ENCODE measurements around the gene PFN3.

PFN3 gene

DNA sequence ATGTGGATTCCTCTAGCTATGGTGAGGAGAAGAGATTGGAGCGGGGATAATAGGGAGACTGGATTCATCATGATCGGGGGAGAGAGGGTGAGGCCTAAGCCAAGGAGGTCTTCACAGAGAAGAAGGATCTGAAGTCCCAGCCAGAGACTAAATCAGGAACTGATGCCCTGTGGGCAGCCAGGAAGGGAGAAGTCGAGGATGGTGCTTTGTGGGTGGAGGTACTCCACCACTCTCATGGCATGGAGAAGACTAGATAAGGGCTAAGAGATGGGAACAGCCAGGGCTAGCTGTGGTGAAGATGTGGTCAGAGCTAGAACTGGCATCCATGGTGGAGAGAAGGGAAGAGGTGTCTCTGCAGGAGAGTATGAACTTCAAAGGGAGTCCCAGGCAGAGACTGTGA is 45.8 kb downstream of the PFN3 start:
- Histone ChIP-seq H3K4me1 (ENCODE audit: control insufficient read depth, low read length) (peaks cover 56% of the 10 kb centered on the region), H3K4me3 (ENCODE audit: low read length) (no peak overlapping the region), H4K20me1 (ENCODE audit: control insufficient read depth, insufficient read depth, low read depth, low read length) (peaks cover 9% of the 10 kb centered on the region; the same call in 1 of the 2 replicates), H3K79me2 (ENCODE audit: control insufficient read depth, low read length) (peaks cover 31% of the 10 kb centered on the region), H3K36me3 (ENCODE audit: control insufficient read depth, low read length) (peaks cover 10% of the 10 kb centered on the region), H3K9me3 (ENCODE audit: control insufficient read depth, insufficient read depth, low read length) (peaks cover 4% of the 10 kb centered on the region; the same call in 1 of the 2 replicates), H3K4me2 (ENCODE audit: low read length) (no peak overlapping the region), H3F3A (ENCODE audit: control insufficient read depth, insufficient read depth) (0 out of 2 replicates have a peak, but pooled peaks cover 2% of the 10 kb centered on the region), H3K27me3 (ENCODE audit: control insufficient read depth, low read length) (no peaks in the 10 kb centered on the region), H3K27ac (ENCODE audit: low read depth, low read length) (no peak overlapping the region), H3K9me2 (replicated peaks; ENCODE audit: control insufficient read depth, low read length) (no peaks in the 10 kb centered on the region)
- TF ChIP-seq, protein P1, sequence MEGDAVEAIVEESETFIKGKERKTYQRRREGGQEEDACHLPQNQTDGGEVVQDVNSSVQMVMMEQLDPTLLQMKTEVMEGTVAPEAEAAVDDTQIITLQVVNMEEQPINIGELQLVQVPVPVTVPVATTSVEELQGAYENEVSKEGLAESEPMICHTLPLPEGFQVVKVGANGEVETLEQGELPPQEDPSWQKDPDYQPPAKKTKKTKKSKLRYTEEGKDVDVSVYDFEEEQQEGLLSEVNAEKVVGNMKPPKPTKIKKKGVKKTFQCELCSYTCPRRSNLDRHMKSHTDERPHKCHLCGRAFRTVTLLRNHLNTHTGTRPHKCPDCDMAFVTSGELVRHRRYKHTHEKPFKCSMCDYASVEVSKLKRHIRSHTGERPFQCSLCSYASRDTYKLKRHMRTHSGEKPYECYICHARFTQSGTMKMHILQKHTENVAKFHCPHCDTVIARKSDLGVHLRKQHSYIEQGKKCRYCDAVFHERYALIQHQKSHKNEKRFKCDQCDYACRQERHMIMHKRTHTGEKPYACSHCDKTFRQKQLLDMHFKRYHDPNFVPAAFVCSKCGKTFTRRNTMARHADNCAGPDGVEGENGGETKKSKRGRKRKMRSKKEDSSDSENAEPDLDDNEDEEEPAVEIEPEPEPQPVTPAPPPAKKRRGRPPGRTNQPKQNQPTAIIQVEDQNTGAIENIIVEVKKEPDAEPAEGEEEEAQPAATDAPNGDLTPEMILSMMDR (IDR thresholded peaks at IDR 0.05; ENCODE audit: low read depth, low read length, poor library complexity, severe bottlenecking) = no peak
- no peak for TF ChIP-seq EZH2phosphoT487 (IDR thresholded peaks at IDR 0.05; ENCODE audit: borderline replicate concordance, low read length)

DNA sequence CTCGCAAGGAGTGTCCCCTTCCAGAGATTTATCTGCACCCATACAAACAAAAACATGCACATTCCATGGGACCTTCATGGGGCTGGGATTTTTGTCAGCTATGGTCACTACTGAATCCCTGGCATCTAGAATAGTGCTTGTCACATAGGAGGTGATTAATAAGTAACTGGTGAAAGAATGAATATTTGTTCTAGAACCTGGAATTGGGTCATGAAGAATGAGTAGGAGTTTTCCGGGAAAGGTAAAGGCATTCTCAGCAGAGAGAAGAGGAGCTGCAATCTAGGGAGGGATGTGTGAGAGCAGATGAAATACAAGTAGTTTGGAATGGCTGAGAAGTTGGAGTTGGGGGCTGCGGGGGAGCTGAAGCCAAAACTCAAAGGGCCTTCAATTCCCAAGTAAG is 46.2 kb downstream of the PFN3 start:
- H3K9me3 ChIP-seq (ENCODE audit: control insufficient read depth, insufficient read depth, low read length) = peaks cover 4% of the 10 kb centered on the region; the same call in 1 of the 2 replicates
- no peak overlapping the region for H3K4me2 ChIP-seq (ENCODE audit: low read length)
- H3K4me1 ChIP-seq (ENCODE audit: control insufficient read depth, low read length) = peaks cover 56% of the 10 kb centered on the region
- H3K27ac ChIP-seq (ENCODE audit: low read depth, low read length) = no peak overlapping the region
- H3K36me3 ChIP-seq (ENCODE audit: control insufficient read depth, low read length) = peaks cover 15% of the 10 kb centered on the region
- TF ChIP-seq, protein P1 (IDR thresholded peaks at IDR 0.05; ENCODE audit: low read depth, low read length, poor library complexity, severe bottlenecking) = no peak
- no peak for TF ChIP-seq EZH2phosphoT487 (IDR thresholded peaks at IDR 0.05; ENCODE audit: borderline replicate concordance, low read length)
- H3K4me3 ChIP-seq (ENCODE audit: low read length) = no peak overlapping the region
- 0 out of 2 replicates have a peak, but pooled peaks cover 2% of the 10 kb centered on the region for H3F3A ChIP-seq (ENCODE audit: control insufficient read depth, insufficient read depth)
- H3K27me3 ChIP-seq (ENCODE audit: control insufficient read depth, low read length) = no peaks in the 10 kb centered on the region
- H4K20me1 ChIP-seq (ENCODE audit: control insufficient read depth, insufficient read depth, low read depth, low read length) = peaks cover 13% of the 10 kb centered on the region; the same call in 1 of the 2 replicates
- no peaks in the 10 kb centered on the region for H3K9me2 ChIP-seq (replicated peaks; ENCODE audit: control insufficient read depth, low read length)
- peaks cover 34% of the 10 kb centered on the region for H3K79me2 ChIP-seq (ENCODE audit: control insufficient read depth, low read length)

DNA sequence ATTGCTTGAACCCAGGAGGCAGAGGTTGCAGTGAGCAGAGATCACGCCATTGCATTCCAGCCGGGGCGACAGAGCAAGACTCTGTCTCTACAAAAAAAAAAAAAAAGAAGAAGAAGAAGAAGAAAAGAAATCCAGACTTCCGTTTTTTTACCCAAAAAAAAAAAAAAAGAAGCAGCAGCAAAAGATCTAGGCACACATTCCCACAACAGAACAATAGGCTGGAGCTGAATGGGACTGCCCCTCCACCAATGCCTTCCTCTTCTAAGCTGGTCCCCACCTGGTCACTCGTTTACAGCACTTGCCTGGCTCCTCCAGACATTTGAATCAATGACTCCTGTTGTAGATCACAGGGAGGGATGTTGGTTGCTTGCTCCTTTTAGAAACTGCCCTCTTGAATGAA is 47.4 kb downstream of the PFN3 start:
- TF ChIP-seq, protein P1 (IDR thresholded peaks at IDR 0.05; ENCODE audit: low read depth, low read length, poor library complexity, severe bottlenecking) = no peak
- no peak for TF ChIP-seq EZH2phosphoT487 (IDR thresholded peaks at IDR 0.05; ENCODE audit: borderline replicate concordance, low read length)
- Histone ChIP-seq H3K79me2 (ENCODE audit: control insufficient read depth, low read length) (peaks cover 36% of the 10 kb centered on the region), H3K9me2 (replicated peaks; ENCODE audit: control insufficient read depth, low read length) (no peaks in the 10 kb centered on the region), H3K4me2 (ENCODE audit: low read length) (no peak overlapping the region), H3K9me3 (ENCODE audit: control insufficient read depth, insufficient read depth, low read length) (peaks cover 4% of the 10 kb centered on the region; the same call in 1 of the 2 replicates), H3K36me3 (ENCODE audit: control insufficient read depth, low read length) (peaks cover 23% of the 10 kb centered on the region), H4K20me1 (ENCODE audit: control insufficient read depth, insufficient read depth, low read depth, low read length) (peaks cover 15% of the 10 kb centered on the region; the same call in 1 of the 2 replicates), H3K4me3 (ENCODE audit: low read length) (no peak overlapping the region), H3F3A (ENCODE audit: control insufficient read depth, insufficient read depth) (0 out of 2 replicates have a peak, but pooled peaks cover 2% of the 10 kb centered on the region), H3K27ac (ENCODE audit: low read depth, low read length) (no peak overlapping the region), H3K27me3 (ENCODE audit: control insufficient read depth, low read length) (no peaks in the 10 kb centered on the region), H3K4me1 (ENCODE audit: control insufficient read depth, low read length) (peaks cover 49% of the 10 kb centered on the region)

All from DOHH2 (cell line).